ENCODE measurements around the gene TMEM158. TPM values are rescaled to one million over a fixed set of nuclear protein-coding genes. Genes with fewer than 3 reads are reported as not detected.

TMEM158 gene
- total and polyA plus RNA-seq, 7 experiments from 2014 or later: 0.27 to 0.96 (median 0.60) TPM; not detected in 4

- Histone ChIP-seq H3K36me3 (ENCODE audit: control insufficient read depth in 2 of 3, insufficient read depth in 3 of 3, low read length in 3 of 3) (no peaks in the 10 kb centered on the region), H3K4me1 (ENCODE audit: control insufficient read depth in 2 of 2, insufficient read depth in 2 of 2, low read length in 2 of 2) (no peaks in the 10 kb centered on the region), H3K27ac (ENCODE audit: low read depth, low read length) (no peak overlapping the region), H3K27me3 (ENCODE audit: control insufficient read depth in 2 of 2, insufficient read depth in 2 of 2, low read length in 2 of 2) (no peaks in the 10 kb centered on the region), H3K9me3 (ENCODE audit: control insufficient read depth in 2 of 3, low read length in 3 of 3) (no peaks in the 10 kb centered on the region), H3K4me3 (ENCODE audit: low read length) (no peak overlapping the region)
- DNase-seq: no peak
- H3K4me3 Mint-ChIP-seq: no peak overlapping the region
- no peaks in the 10 kb centered on the region for H3K9me3 Mint-ChIP-seq
- ChIA-PET CTCF (no interaction called here), POLR2A (no interaction called here)
- no peak overlapping the region for H3K27ac Mint-ChIP-seq
- peaks cover 0 to 2% (median 0%) of the 10 kb centered on the region in 7 donors for H3K4me1 Mint-ChIP-seq
- no peak for ATAC-seq
- intact Hi-C loops (cut with micrococcal nuclease): no loop called here
- peaks cover 0 to 9% (median under 1%) of the 10 kb centered on the region in 5 donors for H3K27me3 Mint-ChIP-seq
- H3K36me3 Mint-ChIP-seq: no peaks in the 10 kb centered on the region
Measured at GRCh38 chr3:45249391-45249790, 23.3 kb upstream of the TMEM158 start.

GRCh38 chr3:45246241-45246640 lies 20.2 kb upstream of the TMEM158 start:
- H3K36me3 Mint-ChIP-seq: no peaks in the 10 kb centered on the region
- peaks cover 0 to 9% (median 6%) of the 10 kb centered on the region in 5 donors for H3K27me3 Mint-ChIP-seq
- no peaks in the 10 kb centered on the region for H3K9me3 Mint-ChIP-seq
- intact Hi-C loops (cut with micrococcal nuclease): no loop called here
- no peaks in the 10 kb centered on the region for H3K4me1 Mint-ChIP-seq
- H3K27ac ChIP-seq (ENCODE audit: low read depth, low read length): no peak overlapping the region
- CTCF ChIA-PET: no interaction called here
- no peak overlapping the region for H3K4me3 ChIP-seq (ENCODE audit: low read length)
- ATAC-seq (no peak), DNase-seq (no peak)
- H3K4me3 Mint-ChIP-seq: no peak overlapping the region
- H3K4me1 ChIP-seq (ENCODE audit: control insufficient read depth in 2 of 2, insufficient read depth in 2 of 2, low read length in 2 of 2): no peaks in the 10 kb centered on the region
- no peaks in the 10 kb centered on the region for H3K9me3 ChIP-seq (ENCODE audit: control insufficient read depth in 2 of 3, low read length in 3 of 3)
- POLR2A ChIA-PET: no interaction called here
- H3K27me3 ChIP-seq (ENCODE audit: control insufficient read depth in 2 of 2, insufficient read depth in 2 of 2, low read length in 2 of 2): no peaks in the 10 kb centered on the region
- H3K36me3 ChIP-seq (ENCODE audit: control insufficient read depth in 2 of 3, insufficient read depth in 3 of 3, low read length in 3 of 3): no peaks in the 10 kb centered on the region
- H3K27ac Mint-ChIP-seq: peak overlapping the region in 1 of 9 donors; percentile 51

- H3K9me3 Mint-ChIP-seq: no peaks in the 10 kb centered on the region
- H3K27ac Mint-ChIP-seq: no peak overlapping the region
- no peak overlapping the region for H3K4me3 ChIP-seq (ENCODE audit: low read length)
- no peaks in the 10 kb centered on the region for H3K4me1 ChIP-seq (ENCODE audit: control insufficient read depth in 2 of 2, insufficient read depth in 2 of 2, low read length in 2 of 2)
- ATAC-seq (no peak), DNase-seq (no peak)
- intact Hi-C loops (cut with micrococcal nuclease): no loop called here
- H3K27ac ChIP-seq (ENCODE audit: low read depth, low read length): no peak overlapping the region
- POLR2A ChIA-PET: no interaction called here
- H3K36me3 ChIP-seq (ENCODE audit: control insufficient read depth in 2 of 3, insufficient read depth in 3 of 3, low read length in 3 of 3): no peaks in the 10 kb centered on the region
- H3K27me3 ChIP-seq (ENCODE audit: control insufficient read depth in 2 of 2, insufficient read depth in 2 of 2, low read length in 2 of 2): no peaks in the 10 kb centered on the region
- CTCF ChIA-PET: no interaction called here
- no peak overlapping the region for H3K4me3 Mint-ChIP-seq
- no peaks in the 10 kb centered on the region for H3K36me3 Mint-ChIP-seq
- no peaks in the 10 kb centered on the region for H3K9me3 ChIP-seq (ENCODE audit: control insufficient read depth in 2 of 3, low read length in 3 of 3)
- H3K4me1 Mint-ChIP-seq: no peaks in the 10 kb centered on the region
- peaks cover 4 to 10% (median 10%) of the 10 kb centered on the region in 5 donors for H3K27me3 Mint-ChIP-seq
Measured at GRCh38 chr3:45244356-45244755, 18.3 kb upstream of the TMEM158 start.

- H3K36me3 Mint-ChIP-seq: no peaks in the 10 kb centered on the region
- H3K4me3 Mint-ChIP-seq: no peak overlapping the region
- peaks cover 0 to 2% (median 0%) of the 10 kb centered on the region in 11 donors for H3K9me3 Mint-ChIP-seq
- CTCF ChIA-PET: no interaction called here
- Histone ChIP-seq H3K9me3 (ENCODE audit: control insufficient read depth in 2 of 3, low read length in 3 of 3) (no peaks in the 10 kb centered on the region), H3K36me3 (ENCODE audit: control insufficient read depth in 2 of 3, insufficient read depth in 3 of 3, low read length in 3 of 3) (no peaks in the 10 kb centered on the region), H3K27me3 (ENCODE audit: control insufficient read depth in 2 of 2, insufficient read depth in 2 of 2, low read length in 2 of 2) (no peaks in the 10 kb centered on the region), H3K4me3 (ENCODE audit: low read length) (no peak overlapping the region), H3K27ac (ENCODE audit: low read depth, low read length) (no peak overlapping the region), H3K4me1 (ENCODE audit: control insufficient read depth in 2 of 2, insufficient read depth in 2 of 2, low read length in 2 of 2) (no peaks in the 10 kb centered on the region)
- ATAC-seq: no peak
- DNase-seq: no peak
- peaks cover 6 to 13% (median 10%) of the 10 kb centered on the region in 5 donors for H3K27me3 Mint-ChIP-seq
- POLR2A ChIA-PET: no interaction called here
- intact Hi-C loops (cut with micrococcal nuclease): no loop called here
- H3K27ac Mint-ChIP-seq: no peak overlapping the region
- no peaks in the 10 kb centered on the region for H3K4me1 Mint-ChIP-seq
Measured at GRCh38 chr3:45241206-45241605, 15.1 kb upstream of the TMEM158 start.

- Histone ChIP-seq H3K4me1 (ENCODE audit: control insufficient read depth in 2 of 2, insufficient read depth in 2 of 2, low read length in 2 of 2) (no peaks in the 10 kb centered on the region), H3K27ac (ENCODE audit: low read depth, low read length) (no peak overlapping the region), H3K9me3 (ENCODE audit: control insufficient read depth in 2 of 3, low read length in 3 of 3) (no peaks in the 10 kb centered on the region), H3K27me3 (ENCODE audit: control insufficient read depth in 2 of 2, insufficient read depth in 2 of 2, low read length in 2 of 2) (no peaks in the 10 kb centered on the region), H3K4me3 (ENCODE audit: low read length) (no peak overlapping the region), H3K36me3 (ENCODE audit: control insufficient read depth in 2 of 3, insufficient read depth in 3 of 3, low read length in 3 of 3) (no peaks in the 10 kb centered on the region)
- POLR2A ChIA-PET: no interaction called here
- CTCF ChIA-PET: no interaction called here
- Mint-ChIP-seq H3K27ac (no peak overlapping the region), H3K4me3 (no peak overlapping the region), H3K9me3 (peaks cover 0 to 8% (median 3%) of the 10 kb centered on the region in 11 donors), H3K27me3 (peaks cover 6 to 13% (median 10%) of the 10 kb centered on the region in 5 donors), H3K36me3 (peaks cover 0 to 7% (median 4%) of the 10 kb centered on the region in 5 donors), H3K4me1 (no peaks in the 10 kb centered on the region)
- intact Hi-C loops (cut with micrococcal nuclease): no loop called here
- DNase-seq (no peak), ATAC-seq (no peak)
Measured at GRCh38 chr3:45240292-45240691, 14.2 kb upstream of the TMEM158 start.

GRCh38 chr3:45239254-45239653 lies 13.2 kb upstream of the TMEM158 start:
- Mint-ChIP-seq H3K4me3 (no peak overlapping the region), H3K27ac (no peak overlapping the region), H3K4me1 (peaks cover 0 to 6% (median 0%) of the 10 kb centered on the region in 7 donors), H3K9me3 (peaks cover 0 to 11% (median 6%) of the 10 kb centered on the region in 11 donors), H3K27me3 (peaks cover 7 to 13% (median 10%) of the 10 kb centered on the region in 5 donors), H3K36me3 (peaks cover 0 to 11% (median 4%) of the 10 kb centered on the region in 5 donors)
- ATAC-seq: no peak
- DNase-seq: no peak
- intact Hi-C loops (cut with micrococcal nuclease): no loop called here
- Histone ChIP-seq H3K27me3 (ENCODE audit: control insufficient read depth in 2 of 2, insufficient read depth in 2 of 2, low read length in 2 of 2) (no peaks in the 10 kb centered on the region), H3K4me3 (ENCODE audit: low read length) (no peak overlapping the region), H3K27ac (ENCODE audit: low read depth, low read length) (no peak overlapping the region), H3K4me1 (ENCODE audit: control insufficient read depth in 2 of 2, insufficient read depth in 2 of 2, low read length in 2 of 2) (no peaks in the 10 kb centered on the region), H3K36me3 (ENCODE audit: control insufficient read depth in 2 of 3, insufficient read depth in 3 of 3, low read length in 3 of 3) (no peaks in the 10 kb centered on the region), H3K9me3 (ENCODE audit: control insufficient read depth in 2 of 3, low read length in 3 of 3) (no peaks in the 10 kb centered on the region)
- ChIA-PET CTCF (no interaction called here), POLR2A (no interaction called here)

GRCh38 chr3:45236964-45237363 lies 10.9 kb upstream of the TMEM158 start:
- H3K4me1 Mint-ChIP-seq: peaks cover 0 to 7% (median 0%) of the 10 kb centered on the region in 7 donors
- no peaks in the 10 kb centered on the region for H3K36me3 ChIP-seq (ENCODE audit: control insufficient read depth in 2 of 3, insufficient read depth in 3 of 3, low read length in 3 of 3)
- ChIA-PET POLR2A (no interaction called here), CTCF (no interaction called here)
- ATAC-seq: no peak
- H3K4me1 ChIP-seq (ENCODE audit: control insufficient read depth in 2 of 2, insufficient read depth in 2 of 2, low read length in 2 of 2): no peaks in the 10 kb centered on the region
- intact Hi-C loops (cut with micrococcal nuclease): no loop called here
- H3K27ac Mint-ChIP-seq: no peak overlapping the region
- H3K27me3 ChIP-seq (ENCODE audit: control insufficient read depth in 2 of 2, insufficient read depth in 2 of 2, low read length in 2 of 2): no peaks in the 10 kb centered on the region
- DNase-seq: no peak
- peaks cover 0 to 11% (median 6%) of the 10 kb centered on the region in 11 donors for H3K9me3 Mint-ChIP-seq
- no peaks in the 10 kb centered on the region for H3K9me3 ChIP-seq (ENCODE audit: control insufficient read depth in 2 of 3, low read length in 3 of 3)
- H3K27me3 Mint-ChIP-seq: peaks cover 5 to 26% (median 12%) of the 10 kb centered on the region in 5 donors
- no peak overlapping the region for H3K27ac ChIP-seq (ENCODE audit: low read depth, low read length)
- no peak overlapping the region for H3K4me3 ChIP-seq (ENCODE audit: low read length)
- H3K36me3 Mint-ChIP-seq: peaks cover 0 to 11% (median 4%) of the 10 kb centered on the region in 5 donors
- H3K4me3 Mint-ChIP-seq: no peak overlapping the region

Measured in naive thymus-derived CD4-positive, alpha-beta T cell (primary cell).